Fibroblast of skin of left quadriceps (primary cell): Measurements from ENCODE around the gene ARL14.
A peak's percentile ranks its signal among the peaks of the same experiment; 100 is the strongest.
"Not testable (repeated sequence)": the region's sequence is repeated elsewhere in the genome, so short reads cannot be mapped to it uniquely, and the experiment has no call there.

Source experiments
- DNase-seq, 2 experiments: peaks; one replicate each; pipeline ENCODE4 v3.0.0-alpha.2; 2013; ENCODE audit warnings: low read depth in 2 of 2

The ARL14 gene

GRCh38 chr3:160677459-160677881 is 510 bp downstream of the ARL14 start:
- DNase-seq: no peak

DNA sequence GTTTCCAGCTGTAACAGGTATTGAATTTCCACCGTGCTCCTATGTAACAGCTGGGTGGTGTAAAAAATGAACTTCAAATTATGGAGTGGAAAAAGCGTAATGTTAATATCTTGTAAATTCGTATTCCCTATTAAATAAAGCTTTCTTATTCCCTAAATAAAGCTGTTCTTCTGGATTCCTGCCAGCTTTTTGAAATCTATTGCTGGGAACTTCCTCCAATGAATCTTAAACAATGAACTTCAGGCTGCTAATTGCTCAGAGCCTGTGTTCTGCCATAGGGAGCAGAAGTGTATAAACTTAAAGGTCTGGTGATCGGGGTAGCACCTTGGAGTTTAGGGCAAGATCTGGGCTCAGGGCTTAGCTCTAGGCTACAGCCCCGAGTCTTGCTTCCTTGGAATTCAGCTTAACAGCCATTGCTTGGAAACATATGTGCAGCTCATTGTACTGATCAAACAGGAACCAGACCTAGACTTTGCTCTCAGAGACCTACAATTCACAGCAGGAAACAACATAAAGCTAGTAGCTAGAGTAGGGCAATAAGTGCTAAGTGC is 1.4 kb downstream of the ARL14 start:
- no peak for DNase-seq

DNA sequence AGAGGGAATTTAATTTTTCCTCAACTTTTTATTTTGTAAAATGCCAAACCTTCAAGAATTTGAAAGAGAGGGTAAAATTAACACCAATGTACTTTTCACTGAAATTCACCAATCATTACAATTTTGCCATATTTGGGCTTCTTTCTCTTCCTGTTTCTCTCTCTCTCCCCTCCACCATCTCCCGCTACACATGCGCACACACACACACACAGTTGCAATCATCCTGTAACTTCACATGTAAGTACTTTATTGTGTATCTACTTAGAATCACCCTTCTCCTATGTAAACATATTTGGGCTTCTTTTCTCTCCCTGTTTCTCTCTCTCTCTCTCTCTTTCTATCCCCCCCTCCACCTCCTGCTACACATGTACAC is 7.4 kb downstream of the ARL14 start:
- DNase-seq: no peak

GRCh38 chr3:160685144-160685766 is 8.3 kb downstream of the ARL14 start:
- no peak for DNase-seq

DNA sequence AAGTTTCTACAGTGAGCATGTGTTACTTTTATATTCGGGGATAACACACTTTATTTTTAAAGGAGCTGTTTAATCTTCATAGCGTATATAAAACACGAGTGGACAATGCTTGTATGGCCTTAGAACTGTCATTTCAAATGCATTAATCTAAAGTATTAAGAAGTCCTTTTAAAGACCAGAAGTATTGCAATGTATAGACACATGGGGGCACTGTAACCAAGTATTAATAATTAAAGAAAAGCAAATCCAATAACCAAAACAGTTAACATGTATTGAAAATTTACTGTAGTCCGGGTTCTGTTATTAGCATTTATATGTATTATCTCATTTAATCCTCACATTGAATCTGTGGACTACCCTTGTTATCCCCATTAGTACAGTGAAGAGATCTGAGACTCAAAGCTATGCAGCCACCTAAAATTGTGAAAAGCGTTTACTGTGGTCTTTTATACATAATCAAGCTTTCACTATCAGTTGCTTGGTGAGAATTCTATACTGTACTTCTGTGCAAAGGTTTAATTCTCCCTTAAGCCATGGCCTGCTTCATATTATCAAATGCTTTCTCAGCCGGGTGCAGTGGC is 10.1 kb downstream of the ARL14 start:
- DNase-seq: no peak

- DNase-seq: no peak
These were observed 14.2 kb downstream of the ARL14 start for GRCh38 chr3:160691151-160691550.

- DNase-seq: no peak
These were observed 15.0 kb downstream of the ARL14 start for GRCh38 chr3:160691962-160692361.

DNA sequence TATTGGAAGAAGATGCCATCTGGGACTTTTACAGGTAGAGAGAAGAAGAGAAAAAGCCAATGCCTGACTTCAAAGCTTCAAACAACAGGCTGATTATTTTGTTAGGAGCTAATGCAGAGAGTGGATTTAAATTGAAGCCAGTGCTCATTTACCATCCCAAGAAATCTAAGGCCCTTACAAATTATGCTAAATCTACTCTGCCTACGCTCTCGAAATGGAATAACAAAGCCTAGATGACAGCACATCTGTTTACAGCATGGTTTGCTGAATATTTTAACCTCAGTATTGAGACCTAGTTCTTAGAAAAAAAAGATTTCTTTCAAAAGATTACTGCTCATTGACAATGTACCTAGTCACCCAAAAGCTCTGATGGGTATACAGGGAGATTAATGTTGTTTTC is 16.2 kb downstream of the ARL14 start:
- DNase-seq: no peak

DNA sequence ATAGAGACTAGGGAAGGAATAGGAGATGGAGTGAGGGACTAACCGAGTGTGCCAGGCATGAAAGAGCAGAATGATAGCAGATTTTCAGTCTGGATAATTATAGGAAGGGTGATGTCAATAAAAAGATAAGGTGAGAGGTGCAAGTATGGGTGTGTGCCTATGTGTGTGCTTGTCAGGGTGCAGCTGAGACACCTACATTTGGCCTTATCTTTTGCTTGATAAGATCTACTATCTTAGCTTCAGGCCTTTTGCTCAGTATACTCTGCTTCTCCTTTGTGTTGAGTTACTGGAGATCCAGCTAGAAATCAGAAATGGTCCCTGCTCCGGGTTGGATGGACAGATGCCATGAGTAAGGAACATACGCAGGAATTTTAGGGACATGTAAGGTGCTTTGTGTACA is 17.4 kb downstream of the ARL14 start:
- DNase-seq: no peak

- DNase-seq: no peak
These were observed 18.0 kb downstream of the ARL14 start for GRCh38 chr3:160695003-160695402.

GRCh38 chr3:160695915-160696327 is 19.0 kb downstream of the ARL14 start:
- no peak for DNase-seq

GRCh38 chr3:160697637-160698380 is 20.8 kb downstream of the ARL14 start:
- peak; percentile 53 to 57 for DNase-seq

DNA sequence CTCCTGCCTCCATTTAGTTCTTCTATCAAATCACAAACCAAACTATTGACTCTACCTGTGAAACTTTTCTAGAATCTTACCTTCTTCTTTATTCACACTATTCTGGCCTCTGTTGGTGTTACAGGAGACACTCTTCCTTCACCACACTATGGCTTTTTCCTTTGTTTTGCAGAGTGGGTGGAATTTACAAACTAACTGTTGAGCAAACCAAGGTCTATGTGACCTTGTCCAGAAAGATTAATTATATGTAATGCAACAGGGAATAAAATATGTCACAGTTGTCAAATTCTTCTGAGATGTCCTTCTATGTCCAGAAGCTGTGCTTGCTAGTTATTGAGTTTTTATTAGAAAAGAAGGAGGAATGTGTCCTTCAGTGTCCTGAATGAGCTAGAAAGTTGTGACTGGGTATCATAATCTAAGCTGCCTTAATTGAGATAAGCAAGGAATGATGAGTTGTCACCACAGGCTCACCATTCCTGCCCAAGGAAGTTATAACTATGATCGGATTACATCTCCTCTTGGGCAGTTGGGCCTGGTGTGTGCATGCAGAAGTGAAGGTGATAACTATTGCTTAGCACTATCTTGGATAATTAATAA is 21.7 kb downstream of the ARL14 start:
- DNase-seq: no peak

DNA sequence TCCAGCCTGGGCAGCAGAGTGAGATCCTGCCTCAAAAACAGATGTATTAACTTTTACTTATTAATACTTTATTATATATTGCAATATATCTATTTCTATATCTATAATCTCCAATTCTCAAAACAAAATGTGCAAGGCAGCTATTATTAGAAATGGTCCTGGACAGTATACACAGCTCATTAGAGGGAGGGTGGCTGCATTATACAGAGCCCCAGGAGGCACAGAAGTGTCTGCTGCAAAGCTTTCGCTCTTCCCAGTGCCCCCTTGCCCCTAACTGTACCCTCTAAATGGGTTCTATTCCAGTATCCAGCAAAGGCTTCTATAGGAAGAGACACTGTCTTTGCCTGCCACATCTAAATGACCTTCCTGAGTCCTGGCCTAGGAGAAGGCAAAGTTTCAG is 24.5 kb downstream of the ARL14 start:
- DNase-seq: no peak

DNA sequence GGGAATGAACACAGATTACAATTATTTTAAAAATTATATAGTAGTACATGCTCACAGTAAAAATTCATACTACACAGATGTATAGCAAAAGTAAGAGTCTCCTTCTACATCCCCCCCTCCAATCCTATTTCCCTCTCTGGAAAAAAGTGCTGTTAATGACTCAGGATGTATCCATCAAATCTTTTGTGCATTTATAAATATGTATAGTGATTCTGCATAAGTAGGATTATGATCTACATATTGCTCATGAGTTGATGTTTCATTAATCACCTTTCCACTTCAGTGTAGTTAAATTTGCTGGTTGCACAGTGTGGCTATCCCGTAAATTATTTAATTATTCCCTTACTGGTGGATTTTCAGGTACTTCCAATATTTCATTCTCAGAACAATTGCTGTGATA is 25.3 kb downstream of the ARL14 start:
- no peak for DNase-seq

DNA sequence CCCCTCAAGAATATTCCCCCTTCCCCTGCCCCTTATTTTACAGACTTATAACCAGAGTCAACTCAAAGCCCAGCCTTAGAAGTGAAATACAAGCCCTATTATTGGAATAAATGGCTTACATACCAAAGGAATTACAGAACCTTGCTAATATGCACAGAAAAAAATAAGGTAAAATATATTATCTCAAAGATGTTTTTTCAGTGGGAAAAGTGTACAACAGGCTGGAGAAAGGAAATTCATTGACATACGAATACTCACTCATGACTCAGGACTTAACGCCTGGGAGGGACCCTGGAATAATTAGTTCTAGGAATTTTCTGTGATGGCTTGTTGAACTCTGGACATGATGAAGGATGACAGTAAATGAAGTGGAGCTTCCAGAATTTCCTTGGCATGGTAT is 27.0 kb downstream of the ARL14 start:
- DNase-seq: no peak

DNA sequence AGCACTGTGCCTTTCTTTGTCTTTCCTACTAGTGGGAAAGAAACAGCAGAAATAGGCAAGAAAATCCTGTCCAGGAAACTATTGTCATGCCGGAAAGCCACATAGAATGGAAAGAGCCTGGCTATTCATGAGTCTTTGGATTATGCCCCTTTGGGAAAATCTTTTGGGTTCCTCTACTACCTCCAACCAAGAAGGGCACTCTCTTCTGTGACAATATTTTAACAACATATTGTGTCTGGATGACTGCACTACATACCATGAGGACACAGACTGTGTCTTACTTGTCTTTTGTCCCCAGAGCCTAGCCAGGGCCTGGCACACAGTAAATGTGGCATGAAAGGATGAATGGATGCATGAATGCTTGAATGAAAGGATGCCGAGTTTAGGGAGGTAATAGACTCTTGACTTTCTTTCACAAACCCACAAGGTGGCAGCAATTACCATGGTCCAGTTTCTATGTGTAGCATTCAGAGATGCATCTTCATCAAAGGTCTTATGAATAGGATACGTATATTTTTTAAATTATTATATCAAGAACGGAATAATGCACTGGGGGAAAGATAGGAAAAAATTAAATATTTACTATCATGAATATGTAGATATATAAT is 30.3 kb downstream of the ARL14 start:
- peak; percentile 19 to 28 for DNase-seq

DNA sequence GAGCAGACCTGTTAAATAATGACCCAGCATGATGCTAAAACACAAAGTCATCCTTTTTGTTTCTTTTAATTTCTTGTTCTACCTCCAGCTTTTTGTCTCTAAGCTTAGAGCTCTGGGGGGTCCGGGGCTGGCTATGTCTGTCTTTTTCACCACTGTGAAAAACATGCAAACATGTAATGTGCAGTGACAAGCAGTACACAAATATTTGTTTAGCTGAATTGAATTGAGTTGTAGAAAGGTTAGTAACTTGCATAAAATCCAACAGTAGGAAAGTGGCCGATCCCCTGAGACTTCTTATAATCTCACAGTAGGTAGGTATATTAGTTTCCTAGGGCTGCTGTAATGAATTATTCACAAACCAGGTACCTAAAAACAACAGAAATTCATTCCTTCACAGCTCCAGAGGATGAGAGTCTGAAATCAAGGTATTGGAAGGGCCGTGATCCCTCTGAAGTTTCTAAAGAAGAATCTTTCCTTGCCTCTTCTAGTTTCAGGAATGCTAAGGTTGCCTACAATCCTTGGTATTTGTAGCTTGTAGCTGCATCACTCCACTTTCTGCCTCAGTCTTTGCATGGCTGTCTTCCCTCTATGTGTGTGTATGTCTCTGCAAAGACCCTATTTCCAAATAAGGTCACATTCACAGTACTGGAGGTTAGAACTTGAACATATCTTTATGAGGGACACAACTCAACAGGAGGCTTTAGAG is 32.7 kb downstream of the ARL14 start:
- DNase-seq: no peak

DNA sequence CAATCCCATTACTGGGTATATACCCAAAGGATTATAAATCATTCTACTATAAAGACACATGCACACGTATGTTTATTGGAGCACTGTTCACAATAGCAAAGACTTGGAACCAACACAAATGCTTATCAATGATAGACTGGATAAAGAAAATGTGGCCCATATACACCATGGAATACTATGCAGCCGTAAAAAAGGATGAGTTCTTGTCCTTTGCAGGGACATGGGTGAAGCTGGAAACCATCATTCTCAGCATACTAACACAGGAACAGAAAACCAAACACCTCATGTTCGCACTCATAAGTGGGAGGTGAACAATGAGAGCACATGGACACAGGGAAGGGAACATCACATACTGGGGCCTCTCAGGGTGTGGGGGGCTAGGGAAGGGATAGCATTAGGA is 36.2 kb downstream of the ARL14 start:
- not testable (repeated sequence) for DNase-seq

- DNase-seq: no peak
These were observed 42.8 kb downstream of the ARL14 start for GRCh38 chr3:160719710-160720109.

GRCh38 chr3:160720123-160720746 is 43.3 kb downstream of the ARL14 start:
- DNase-seq: no peak
